Urothelium cell line (cell line): ENCODE data around the gene PTPRO.

ENCODE experiments used
- DNase-seq: peaks from one replicate; pipeline ENCODE4 v3.0.0; 2011; ENCODE audit warnings: low spot score, mixed read lengths
- FAIRE-seq: peaks from 2 replicates; lab custom pipeline; 2011; peaks lifted over from hg19 to GRCh38; lab: Jason Lieb, UNC

Gene PTPRO

DNA sequence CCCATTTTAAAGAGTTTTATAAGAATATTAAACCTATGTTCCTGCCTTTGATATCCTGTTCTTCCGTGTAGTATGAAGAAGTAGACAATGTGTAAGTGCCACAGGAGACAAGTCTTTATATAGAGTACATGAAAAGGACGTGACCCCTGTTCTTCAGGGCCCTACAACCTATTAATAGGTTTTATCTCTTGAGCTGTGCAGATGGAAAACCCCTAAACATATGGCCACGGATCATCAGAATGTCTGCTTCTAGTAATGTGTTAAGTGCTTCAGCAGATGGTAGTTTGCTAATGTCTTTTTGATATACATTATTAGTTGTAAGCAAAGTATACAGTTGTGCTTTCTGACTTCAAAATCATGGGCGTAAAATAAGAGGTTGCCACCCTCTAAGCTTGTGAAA is 228.5 kb downstream of the PTPRO start:
- DNase-seq (no peak), FAIRE-seq (no peak)

DNA sequence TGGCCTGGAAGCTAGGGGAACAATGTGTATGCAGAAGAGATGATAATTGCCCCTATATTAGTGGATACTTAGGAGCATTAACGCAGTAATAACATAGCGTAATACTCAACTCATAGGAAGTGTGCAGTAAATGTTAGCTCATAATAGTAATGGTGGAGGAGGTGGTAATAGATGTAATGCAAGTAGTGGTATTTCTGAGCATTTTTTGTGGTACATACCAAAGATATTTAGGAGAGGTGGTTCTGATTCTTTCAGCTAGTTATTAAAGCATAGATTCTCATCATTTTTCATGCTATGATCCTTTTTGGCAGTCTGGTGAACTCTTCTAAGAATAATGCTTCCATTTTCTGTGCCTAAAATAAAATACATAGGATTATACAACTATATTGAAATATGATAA is 233.1 kb downstream of the PTPRO start:
- FAIRE-seq (peak; percentile 44), DNase-seq (no peak)

DNA sequence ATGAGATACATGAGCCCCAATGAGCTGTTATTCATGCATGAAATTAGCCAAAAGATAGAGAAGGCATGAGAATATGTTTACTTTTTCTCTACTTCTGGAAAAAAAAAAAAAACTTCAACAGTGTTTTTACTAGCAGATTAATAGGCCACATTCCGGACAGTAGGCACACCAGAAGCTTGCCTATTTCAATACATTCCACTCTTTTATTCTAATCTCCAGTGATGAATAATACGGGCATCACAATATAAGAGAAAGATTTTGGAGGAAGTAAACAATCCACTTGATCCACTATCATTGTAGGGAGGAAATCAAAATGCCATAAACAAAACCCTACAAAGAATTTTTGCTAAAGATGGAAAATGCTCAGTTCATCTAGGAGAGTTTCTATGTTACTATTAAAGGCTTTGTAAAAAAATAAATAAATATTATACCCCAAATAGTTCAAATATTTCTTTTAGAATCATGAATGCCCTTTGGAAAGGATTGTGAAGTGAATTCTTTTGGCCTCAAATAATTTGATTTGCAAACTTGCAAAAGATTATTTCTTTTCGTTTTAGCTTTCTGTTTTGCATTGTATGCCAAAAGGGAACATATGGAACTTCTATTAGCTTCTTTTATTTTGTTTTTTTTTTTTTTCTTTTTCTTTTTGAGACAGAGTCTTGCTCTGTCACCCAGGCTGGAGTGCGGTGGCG is 234.2 kb downstream of the PTPRO start:
- DNase-seq: no peak
- FAIRE-seq: no peak

DNA sequence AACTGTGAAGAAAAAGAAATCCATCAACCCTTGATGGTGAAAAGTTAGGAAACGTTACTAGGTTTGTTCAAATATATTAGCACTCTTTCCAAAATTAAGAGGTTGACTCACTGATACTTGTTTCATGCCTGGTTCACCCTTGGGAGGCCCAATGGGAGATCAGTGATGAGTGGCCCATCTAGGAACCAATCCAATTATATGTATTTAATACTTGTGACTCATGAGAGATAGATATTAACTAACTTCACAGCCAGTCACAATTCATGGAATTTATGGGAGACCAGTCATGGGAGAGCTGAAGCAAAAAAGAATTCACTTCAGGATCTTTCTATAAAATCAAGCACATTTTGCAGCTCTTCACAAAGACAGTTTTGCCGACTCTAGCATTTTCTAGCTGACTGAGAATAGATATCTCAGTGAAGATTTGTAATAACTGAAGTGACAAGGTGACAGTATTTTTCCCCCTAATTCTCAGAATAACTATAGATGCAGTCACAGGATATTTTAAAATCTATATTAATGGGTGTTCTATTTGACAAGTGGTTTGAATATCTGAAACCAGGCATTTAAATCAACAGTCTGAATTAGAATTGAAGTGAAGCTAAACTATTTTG is 236.7 kb downstream of the PTPRO start:
- no peak for FAIRE-seq
- no peak for DNase-seq

DNA sequence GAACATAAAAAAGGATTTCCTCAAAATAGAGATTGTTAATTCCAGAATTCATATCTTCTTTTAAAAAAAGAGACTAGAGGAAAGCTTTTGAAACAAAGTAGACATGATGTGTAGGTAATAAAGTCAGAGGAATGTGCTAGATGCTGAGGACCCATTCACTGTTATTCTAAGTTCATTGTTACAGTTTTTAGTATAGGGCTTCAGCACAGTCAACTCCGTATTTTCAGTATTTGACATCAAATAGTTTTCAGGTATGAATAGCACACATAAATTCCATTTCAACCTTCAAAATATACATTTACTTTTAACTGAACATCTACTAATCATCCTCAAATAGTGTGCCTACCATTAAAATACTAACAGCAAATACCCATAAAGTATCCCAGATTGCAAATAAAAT is 239.1 kb downstream of the PTPRO start:
- no peak for DNase-seq
- FAIRE-seq: no peak

DNA sequence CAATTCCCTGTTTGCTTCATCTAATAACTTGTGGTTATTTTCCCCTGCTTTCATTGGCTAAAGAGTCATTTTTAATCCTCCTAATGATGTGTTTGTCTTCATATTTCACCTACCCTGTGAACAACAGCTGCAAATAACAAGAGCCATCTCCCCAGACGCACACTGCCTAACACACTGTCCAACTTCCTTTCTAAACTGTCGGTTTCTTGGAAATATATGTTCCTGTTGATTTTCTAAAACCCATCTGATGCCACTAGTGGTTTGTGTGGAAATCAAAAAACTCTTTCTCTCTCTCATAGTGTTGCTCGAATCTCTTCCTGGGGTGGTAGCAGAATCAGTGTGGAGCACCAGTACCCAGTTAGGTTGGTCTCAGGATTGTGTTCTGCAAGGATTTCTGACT is 240.0 kb downstream of the PTPRO start:
- FAIRE-seq (no peak), DNase-seq (no peak)

DNA sequence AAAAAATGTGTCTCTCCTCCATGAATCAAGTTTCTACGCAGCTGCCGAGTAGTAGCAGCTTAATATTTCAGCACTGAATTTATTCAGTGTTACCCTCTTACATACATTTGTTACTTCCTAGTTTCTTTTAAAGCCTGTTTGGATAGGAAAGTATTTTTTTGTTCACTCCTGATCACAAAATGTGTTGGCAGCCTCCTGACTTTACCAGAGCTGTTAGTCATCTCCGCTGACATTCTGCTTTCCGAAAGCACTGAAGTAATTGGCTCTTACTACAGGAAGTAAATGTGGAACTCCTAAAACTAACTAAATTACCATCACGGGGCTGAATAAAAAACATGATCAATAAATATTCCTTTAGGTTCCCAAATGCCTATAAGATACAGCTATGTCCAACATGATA is 241.4 kb downstream of the PTPRO start:
- DNase-seq (no peak), FAIRE-seq (no peak)

DNA sequence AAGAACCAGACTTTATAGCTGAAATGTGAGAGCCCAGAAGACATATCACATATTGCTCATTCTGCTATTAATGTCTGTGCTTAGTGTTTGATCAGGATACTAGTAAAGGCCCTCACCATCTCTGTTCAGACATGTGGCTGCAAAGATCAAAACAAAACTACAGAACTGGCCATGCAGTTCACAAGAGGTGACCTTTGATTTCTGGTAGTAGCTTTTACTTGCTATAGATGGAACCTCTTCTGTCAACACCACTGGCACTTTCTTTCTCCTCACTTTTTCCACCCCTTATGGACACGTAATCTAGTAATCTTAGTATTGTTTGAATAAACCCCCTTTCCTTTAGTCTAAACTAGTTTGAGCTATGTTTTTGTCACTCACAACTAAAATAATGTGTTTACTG is 252.0 kb downstream of the PTPRO start:
- FAIRE-seq: no peak
- DNase-seq: no peak

DNA sequence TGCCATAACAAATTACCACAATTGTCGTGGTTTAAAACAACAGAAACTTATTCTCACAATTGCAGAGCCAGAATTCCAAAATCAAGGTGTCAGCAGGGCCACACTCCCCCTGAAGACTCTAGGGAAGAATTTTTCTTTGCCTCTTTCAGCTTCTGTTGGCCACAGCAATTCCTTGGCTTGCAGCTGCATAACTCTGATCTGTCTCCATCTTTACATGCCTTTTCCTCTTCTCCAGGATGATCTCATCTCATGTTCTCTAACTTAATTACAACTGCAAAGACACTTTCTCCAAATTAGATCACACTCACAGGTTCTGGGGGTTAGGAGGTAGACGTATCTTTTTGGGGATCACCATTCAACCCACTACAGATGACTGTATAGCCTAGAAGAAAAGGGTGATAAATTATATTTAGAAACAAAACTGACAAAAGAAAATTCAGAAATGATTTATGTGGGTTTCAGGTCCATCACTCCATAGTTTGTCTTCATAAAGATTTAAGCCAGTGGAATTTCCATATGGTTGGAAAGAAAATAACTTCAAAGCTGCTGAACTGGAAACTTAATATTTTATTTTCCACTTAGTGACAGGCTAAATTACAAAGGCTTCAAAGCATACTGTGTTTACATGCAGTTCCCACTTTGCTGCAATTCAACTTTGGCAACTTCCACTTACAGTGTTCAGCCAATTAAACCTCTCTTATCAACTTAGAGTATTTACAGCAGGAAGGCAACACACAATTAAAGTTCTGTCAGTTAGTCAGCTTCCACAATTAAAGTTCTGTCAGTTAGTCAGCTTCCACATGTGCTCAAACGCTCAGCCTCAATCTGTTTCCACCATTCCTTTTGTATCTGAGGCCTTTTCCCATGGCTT is 253.6 kb downstream of the PTPRO start:
- DNase-seq (no peak), FAIRE-seq (no peak)

DNA sequence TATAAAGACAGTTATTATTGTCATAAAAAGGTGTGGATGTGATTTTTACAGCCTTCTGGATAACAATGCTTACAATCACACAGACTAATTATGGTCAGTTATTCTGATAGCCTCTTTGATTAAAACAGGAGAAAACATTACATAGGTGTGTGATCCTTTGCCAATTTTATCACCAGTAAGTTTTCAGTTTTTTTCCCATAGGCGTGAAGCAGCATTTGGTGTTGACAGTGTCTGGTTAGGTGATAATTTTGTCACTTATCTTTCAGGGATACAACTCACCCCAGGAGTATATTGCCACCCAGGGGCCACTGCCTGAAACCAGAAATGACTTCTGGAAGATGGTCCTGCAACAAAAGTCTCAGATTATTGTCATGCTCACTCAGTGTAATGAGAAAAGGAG is 258.1 kb downstream of the PTPRO start:
- FAIRE-seq (no peak), DNase-seq (no peak)

DNA sequence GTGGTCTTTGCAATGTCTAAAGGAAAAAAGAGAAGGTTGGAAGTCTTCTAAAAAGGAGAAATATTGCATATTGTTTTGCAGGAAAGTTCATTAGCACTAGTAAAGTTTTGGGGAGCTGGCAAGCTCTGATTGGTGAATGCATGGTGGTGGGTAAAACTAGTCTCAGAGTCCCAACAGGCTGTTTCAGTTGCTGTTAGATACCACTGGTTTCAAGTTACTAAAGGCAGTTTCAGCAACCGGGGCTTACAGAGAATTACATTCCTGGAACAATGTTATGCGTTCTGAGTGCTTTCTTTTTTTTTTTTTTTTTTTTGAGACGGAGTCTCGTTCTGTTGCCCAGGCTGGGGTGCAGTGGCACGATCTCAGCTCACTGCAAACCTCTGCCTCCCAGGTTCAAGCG is 258.7 kb downstream of the PTPRO start:
- FAIRE-seq: no peak
- DNase-seq: no peak

DNA sequence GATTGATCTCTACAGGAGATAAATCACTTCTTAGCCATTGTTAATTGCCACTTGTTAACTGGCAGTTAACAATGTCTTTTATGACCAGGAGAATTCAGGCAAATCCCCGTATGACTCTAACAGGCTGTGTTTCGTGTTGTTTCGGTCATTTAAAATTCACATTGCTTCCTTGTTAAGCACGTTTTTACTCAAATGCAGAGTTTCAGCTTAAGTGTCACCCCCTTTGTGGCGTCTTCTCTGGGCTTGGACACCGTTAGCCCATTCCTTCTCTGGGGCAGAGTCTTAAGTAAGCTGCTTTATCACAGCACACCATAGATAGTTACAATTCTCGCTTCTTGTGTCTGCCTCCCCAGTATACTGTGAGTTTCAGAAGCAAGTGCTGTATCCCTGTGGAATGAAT is 261.5 kb downstream of the PTPRO start:
- no peak for DNase-seq
- no peak for FAIRE-seq

DNA sequence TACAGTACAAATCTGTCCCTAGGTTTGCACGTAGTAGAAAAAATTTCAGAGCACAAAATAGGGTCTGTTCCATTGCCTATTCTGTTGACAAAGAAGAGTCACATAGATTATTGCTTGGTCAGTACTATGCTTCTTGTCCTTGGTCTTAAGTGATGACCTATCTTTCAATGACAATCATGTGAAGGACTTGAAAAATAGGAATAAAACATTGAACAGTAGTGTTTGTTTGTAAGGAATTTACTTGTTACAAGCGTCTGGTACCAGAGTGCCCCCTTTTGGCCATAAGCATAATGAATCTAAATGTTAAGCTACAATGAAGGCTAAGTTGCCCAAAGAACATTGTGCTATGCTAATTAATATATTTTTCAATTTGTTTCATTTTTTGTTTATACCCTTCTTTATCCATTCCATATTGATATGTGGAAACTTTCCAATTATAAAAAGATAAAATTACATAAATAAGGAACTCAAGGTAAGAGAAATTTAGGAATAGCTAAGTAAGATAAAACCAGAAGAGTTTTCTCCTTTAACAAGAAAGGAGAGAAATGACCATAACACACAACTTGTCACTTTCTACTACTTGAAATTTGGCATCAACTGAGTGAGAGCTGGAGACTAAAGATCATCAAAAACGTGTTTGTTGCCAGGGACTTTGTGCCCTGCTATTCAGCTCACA is 262.2 kb downstream of the PTPRO start:
- DNase-seq: no peak
- FAIRE-seq: no peak

DNA sequence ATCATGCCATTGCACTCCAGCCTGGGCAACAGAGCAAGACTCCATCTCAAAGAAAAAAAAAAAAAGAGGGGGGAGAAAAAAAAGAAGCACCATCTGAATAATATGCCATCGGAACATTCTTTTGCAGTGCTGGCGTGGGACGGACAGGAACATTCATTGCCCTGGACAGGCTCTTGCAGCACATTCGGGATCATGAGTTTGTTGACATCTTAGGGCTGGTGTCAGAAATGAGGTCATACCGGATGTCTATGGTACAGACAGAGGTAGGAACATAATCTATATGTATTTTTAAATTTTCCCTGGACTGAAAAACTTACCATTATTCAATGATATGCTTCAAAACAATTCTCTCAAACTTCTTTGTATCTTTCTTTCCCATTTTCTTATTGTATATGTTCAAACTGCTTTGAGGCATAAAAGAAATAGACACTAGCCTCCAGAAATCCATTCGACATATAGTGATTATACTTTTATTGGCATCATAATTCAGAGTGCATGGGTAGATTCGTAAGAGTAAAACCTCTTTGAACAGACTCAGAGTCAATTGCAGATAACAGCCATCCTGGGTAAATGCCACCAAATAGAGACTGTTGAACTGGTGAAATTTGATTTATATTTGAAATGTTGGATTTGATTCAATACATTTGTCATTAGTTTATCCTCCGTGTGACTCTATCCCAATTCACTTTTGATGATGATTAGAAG is 267.2 kb downstream of the PTPRO start:
- FAIRE-seq: no peak

DNA sequence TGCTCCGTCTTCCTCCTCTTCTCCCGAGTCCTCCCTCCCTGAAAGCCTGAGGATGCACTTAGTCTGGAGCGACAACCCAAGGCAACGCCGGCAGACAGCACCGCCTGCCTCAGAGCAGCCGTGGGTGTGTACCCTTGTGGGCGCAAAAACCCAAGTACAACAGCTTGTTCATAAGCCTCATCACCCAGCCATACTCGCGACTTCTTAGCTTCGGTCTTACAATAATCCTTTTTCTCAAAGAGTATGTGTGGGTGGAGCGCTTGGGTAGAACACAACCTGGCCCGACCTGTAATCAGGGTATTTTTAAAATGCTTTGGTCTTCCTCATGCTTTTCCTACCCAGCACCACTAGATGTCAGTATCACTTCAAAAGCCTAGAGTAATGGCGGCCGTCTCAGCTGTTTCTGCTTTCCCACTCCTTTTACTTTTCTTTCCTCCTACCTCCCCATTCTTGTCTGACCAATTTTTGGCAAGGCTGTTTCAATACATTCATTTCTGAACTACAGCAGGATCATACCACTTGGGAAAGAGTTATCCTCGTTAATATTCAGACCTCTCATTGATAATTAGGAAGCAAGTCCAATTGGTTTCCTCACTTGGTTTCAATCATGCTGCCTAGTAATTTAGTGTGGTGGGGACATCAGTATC is 268.0 kb downstream of the PTPRO start:
- FAIRE-seq (peak; percentile 67), DNase-seq (peak; percentile 84)

More for the DNA sequence above, 267.2 kb downstream of the PTPRO start:
- no peak for DNase-seq

DNA sequence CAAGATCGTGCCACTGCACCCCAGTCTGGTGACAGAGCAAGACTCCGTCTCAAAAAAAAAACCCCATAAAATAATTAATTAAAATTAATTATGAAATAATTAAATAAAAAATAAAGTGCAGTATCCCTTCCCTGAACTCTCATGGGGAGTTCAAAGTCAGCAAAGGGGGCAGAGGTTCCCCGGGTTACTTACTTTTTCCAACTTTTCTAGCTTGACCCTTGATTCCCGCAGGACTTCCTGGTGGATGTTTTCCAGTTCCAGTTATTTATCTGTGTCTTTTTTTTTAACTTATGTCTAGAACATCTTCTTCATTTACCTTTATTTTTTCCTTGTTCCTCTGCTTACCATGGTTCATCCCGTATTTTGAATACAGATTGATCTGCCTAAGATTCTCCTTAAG is 269.5 kb downstream of the PTPRO start:
- FAIRE-seq: no peak

DNA sequence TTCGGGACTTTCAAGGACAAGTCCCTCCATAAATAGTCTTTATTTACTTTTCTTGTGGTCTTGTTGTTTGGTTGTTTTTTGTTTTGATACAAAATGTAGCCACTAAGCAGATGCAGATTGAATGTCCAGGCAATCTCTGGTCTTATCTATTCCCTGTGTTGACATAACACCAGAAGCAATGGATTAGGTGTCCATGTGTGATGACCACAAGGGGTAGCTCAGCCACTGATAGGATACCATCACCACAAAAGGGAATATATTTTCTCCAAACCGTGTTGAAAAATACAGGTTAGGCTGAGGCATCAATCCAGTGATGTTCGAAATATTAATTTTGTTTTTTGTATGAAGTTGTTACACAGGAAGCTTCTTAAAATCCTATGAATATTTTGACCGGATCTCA is 270.6 kb downstream of the PTPRO start:
- DNase-seq: no peak
- FAIRE-seq: peak; percentile 20

More for the DNA sequence above, 269.5 kb downstream of the PTPRO start:
- no peak for DNase-seq

DNA sequence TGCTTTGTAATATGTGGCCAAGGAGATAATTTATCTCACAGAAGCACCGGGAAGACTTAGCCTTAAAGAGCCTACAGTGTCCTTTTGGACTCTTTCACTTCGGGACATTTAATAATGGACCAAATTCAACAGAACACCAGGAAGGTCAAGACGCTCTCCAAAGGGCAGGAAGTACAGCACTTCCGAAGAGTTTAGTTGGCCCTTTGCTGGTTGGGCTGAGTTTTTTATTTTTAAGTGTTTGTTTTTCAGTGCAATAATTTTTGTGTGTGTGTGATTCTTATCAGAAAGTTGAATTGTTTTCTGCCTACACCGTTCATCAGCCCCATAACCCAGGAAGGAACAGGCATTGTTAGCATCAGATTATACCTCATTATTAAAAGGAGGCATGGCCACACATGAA is 273.9 kb downstream of the PTPRO start:
- FAIRE-seq (no peak), DNase-seq (no peak)

DNA sequence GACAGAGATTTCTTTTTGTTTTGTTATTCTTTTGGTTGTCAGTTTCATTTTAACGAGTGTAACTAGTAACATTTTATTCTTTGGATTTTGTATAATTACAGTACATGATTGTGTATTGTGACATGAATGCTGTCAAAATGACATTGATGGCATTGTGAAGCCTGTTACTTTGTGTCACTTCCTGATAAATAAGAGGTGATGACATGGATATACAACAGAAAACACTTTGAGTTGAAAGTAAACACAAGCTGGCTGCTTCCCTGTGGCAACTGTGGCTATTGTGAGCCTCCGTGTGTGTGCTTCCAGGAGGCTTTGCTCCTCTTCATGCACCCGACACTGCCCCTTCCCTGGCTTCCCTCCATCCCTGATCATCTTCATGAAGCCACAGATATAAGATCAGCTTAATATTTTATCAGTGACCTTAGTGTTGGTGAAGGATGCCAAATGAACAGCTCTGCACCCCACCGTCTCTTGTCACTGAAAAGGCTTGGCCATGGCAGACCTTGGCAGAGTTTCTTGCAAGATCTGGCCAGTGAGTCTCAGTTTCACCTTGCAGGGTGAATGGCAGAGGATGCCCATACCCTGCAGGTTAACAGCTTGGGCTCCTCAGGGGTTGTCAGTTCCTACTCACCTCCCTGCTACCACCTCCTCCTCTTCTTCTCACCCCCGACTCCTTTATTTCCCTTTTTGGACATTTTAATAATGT is 275.0 kb downstream of the PTPRO start:
- no peak for DNase-seq
- FAIRE-seq: no peak
